DOHH2 (cell line): Measurements from ENCODE around the gene DMTF1.

Experiments used
- H3F3A ChIP-seq: fragments of 200-600 bp; sonication (generic), shearing (Covaris generic); 2 replicates; pipeline ENCODE4 v1.6.0; 2016; ENCODE audit warnings: antibody characterized with exemption, mild to moderate bottlenecking; ENCODE audit not compliant: control insufficient read depth, insufficient read depth
- H3K27ac ChIP-seq: fragments of 200-600 bp; sonication (generic); 2 replicates; pipeline ENCODE4 v1.5.1; 2014; ENCODE audit warnings: low read depth, mild to moderate bottlenecking, low read length, moderate library complexity
- H3K27me3 ChIP-seq: fragments of 200-600 bp; sonication (generic); 2 replicates; pipeline ENCODE4 v1.6.1; 2014; ENCODE audit warnings: mild to moderate bottlenecking, low read length, mixed read lengths; ENCODE audit not compliant: control insufficient read depth
- H3K36me3 ChIP-seq: fragments of 200-600 bp; sonication (generic); 2 replicates; pipeline ENCODE4 v1.6.1; 2014; ENCODE audit warnings: mild to moderate bottlenecking, low read length, moderate library complexity, mixed read lengths; ENCODE audit not compliant: control insufficient read depth
- H3K4me1 ChIP-seq: fragments of 200-600 bp; sonication (generic); 2 replicates; pipeline ENCODE4 v1.6.1; 2014; ENCODE audit warnings: mild to moderate bottlenecking, low read length, mixed read lengths; ENCODE audit not compliant: control insufficient read depth
- H3K4me2 ChIP-seq: fragments of 200-600 bp; sonication (generic); 2 replicates; pipeline ENCODE4 v1.6.0; 2014; ENCODE audit warnings: mild to moderate bottlenecking, low read length, moderate library complexity
- H3K4me3 ChIP-seq: fragments of 200-600 bp; sonication (generic); 2 replicates; pipeline ENCODE4 v1.5.1; 2014; ENCODE audit warnings: mild to moderate bottlenecking, low read length, mixed read lengths
- H3K79me2 ChIP-seq: fragments of 200-600 bp; sonication (generic); 2 replicates; pipeline ENCODE4 v1.6.1; 2014; ENCODE audit warnings: mild to moderate bottlenecking, low read length, mixed read lengths; ENCODE audit not compliant: control insufficient read depth
- H3K9me2 ChIP-seq: fragments of 200-600 bp; sonication (generic); replicated peaks from 2 replicates; pipeline ENCODE4 v1.6.1; 2014; ENCODE audit warnings: mild to moderate bottlenecking, low read length, mixed read lengths; ENCODE audit not compliant: control insufficient read depth
- H3K9me3 ChIP-seq: fragments of 200-600 bp; sonication (generic); 2 replicates; pipeline ENCODE4 v1.6.1; 2014; ENCODE audit warnings: antibody characterized with exemption, low read length, mixed read lengths; ENCODE audit not compliant: control insufficient read depth, insufficient read depth
- H4K20me1 ChIP-seq: fragments of 200-600 bp; sonication (generic); 2 replicates; pipeline ENCODE4 v1.6.0; 2014; ENCODE audit warnings: low read depth, mild to moderate bottlenecking, antibody characterized with exemption, low read length, moderate library complexity; ENCODE audit not compliant: control insufficient read depth, insufficient read depth
- CTCF ChIP-seq: fragments of 200-600 bp; sonication (generic); IDR thresholded peaks from one replicate; pipeline ENCODE4 v1.5.1; 2014; ENCODE audit warnings: antibody characterized with exemption, mild to moderate bottlenecking, low read depth, low read length; ENCODE audit not compliant: poor library complexity, severe bottlenecking
- EZH2phosphoT487 ChIP-seq: fragments of 200-600 bp; sonication (generic); IDR thresholded peaks from 2 replicates; pipeline ENCODE4 v1.6.1; 2017; ENCODE audit warnings: borderline replicate concordance, mild to moderate bottlenecking, antibody characterized with exemption, low read length, moderate library complexity, mixed read lengths

DMTF1 gene

DNA sequence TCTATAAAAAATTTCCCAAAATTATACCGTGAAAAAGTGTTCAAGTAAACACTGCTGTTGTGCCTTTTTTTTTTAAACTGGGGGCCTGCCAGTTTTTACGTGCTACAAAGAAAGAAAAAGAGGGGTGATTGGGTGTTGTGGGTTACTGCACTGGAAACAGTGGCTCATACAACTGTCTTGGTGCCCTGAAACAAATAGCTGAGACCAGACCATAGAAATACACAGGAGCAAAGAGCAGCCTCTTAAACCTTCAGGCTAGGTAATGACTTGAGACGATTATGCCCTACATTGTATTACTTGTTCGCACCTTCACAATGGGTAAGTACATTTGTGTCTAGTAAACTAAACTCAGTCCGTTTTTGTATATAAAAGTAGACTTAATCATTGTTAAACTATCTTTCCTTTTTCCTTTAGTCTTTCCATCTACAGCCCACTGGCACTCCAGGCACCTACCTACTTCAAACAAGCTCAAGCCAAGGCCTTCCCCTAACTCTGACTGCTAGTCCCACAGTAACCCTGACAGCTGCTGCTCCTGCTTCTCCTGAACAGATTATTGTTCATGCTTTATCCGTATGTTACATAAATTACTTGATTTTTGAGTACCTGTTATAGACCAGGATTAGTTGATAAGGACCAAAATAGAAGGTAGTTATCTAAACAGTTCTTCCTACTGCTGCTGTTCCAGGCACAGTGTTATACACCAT lies 40.7 kb downstream of the DMTF1 start:
- H3K79me2 ChIP-seq = peaks cover 31% of the 10 kb centered on the region
- H3K27me3 ChIP-seq = no peaks in the 10 kb centered on the region
- H3K9me3 ChIP-seq = no peaks in the 10 kb centered on the region
- peaks cover 100% of the 10 kb centered on the region for H3F3A ChIP-seq
- no peaks in the 10 kb centered on the region for H3K9me2 ChIP-seq
- H4K20me1 ChIP-seq = 0 out of 2 replicates have a peak, but pooled peaks cover 4% of the 10 kb centered on the region
- peak overlapping the region; percentile 28 for H3K27ac ChIP-seq
- peaks cover 99% of the 10 kb centered on the region for H3K36me3 ChIP-seq
- TF ChIP-seq EZH2phosphoT487 (no peak), CTCF (no peak)
- no peak overlapping the region for H3K4me2 ChIP-seq
- H3K4me3 ChIP-seq = no peak overlapping the region
- peaks cover 44% of the 10 kb centered on the region for H3K4me1 ChIP-seq

- H3K4me3 ChIP-seq = no peak overlapping the region
- H3K36me3 ChIP-seq = peaks cover 99% of the 10 kb centered on the region
- peaks cover 100% of the 10 kb centered on the region for H3F3A ChIP-seq
- H3K79me2 ChIP-seq = peaks cover 41% of the 10 kb centered on the region
- peaks cover 11% of the 10 kb centered on the region; the same call in 1 of the 2 replicates for H4K20me1 ChIP-seq
- H3K4me2 ChIP-seq = no peak overlapping the region
- H3K9me3 ChIP-seq = no peaks in the 10 kb centered on the region
- H3K9me2 ChIP-seq = no peaks in the 10 kb centered on the region
- no peaks in the 10 kb centered on the region for H3K27me3 ChIP-seq
- H3K4me1 ChIP-seq = peaks cover 52% of the 10 kb centered on the region
- peak overlapping the region; percentile 36; the same call in 1 of the 2 replicates for H3K27ac ChIP-seq
- TF ChIP-seq CTCF (no peak), EZH2phosphoT487 (no peak)
These were observed 41.7 kb downstream of the DMTF1 start for GRCh38 chr7:87193912-87194311.

DNA sequence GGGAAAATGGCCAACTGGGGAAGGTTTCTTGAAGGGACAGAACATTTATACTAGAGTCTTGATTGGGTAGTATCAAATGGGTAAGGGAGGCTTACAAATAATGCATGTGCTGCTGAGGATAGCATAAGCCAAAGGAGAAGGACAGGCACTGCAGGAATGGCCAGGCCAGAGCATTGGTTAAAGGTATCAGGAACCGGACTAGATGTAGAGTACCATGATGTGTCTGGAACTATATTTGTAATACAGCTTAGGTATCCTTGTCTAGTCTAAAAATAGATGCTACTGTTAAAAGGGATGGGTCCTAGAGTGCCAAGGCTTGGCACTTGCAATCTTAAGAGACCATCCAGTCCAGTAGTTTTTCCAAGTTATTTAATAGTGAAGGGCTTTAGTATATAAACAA lies 47.0 kb downstream of the DMTF1 start:
- H3K27ac ChIP-seq = no peak overlapping the region
- no peaks in the 10 kb centered on the region for H3K9me3 ChIP-seq
- H3K36me3 ChIP-seq = peaks cover 95% of the 10 kb centered on the region
- TF ChIP-seq EZH2phosphoT487 = no peak
- TF ChIP-seq CTCF = no peak
- peaks cover 83% of the 10 kb centered on the region for H3F3A ChIP-seq
- H3K27me3 ChIP-seq = no peaks in the 10 kb centered on the region
- no peaks in the 10 kb centered on the region for H3K9me2 ChIP-seq
- H3K4me2 ChIP-seq = no peak overlapping the region
- peaks cover 38% of the 10 kb centered on the region for H4K20me1 ChIP-seq
- peaks cover 59% of the 10 kb centered on the region for H3K4me1 ChIP-seq
- no peak overlapping the region for H3K4me3 ChIP-seq
- peaks cover 81% of the 10 kb centered on the region for H3K79me2 ChIP-seq
